Measurements from ENCODE around the gene APOA5. TPM values are rescaled to one million over a fixed set of nuclear protein-coding genes. Genes with fewer than 3 reads are reported as not detected.
A peak's percentile ranks its signal among the peaks of the same experiment; 100 is the strongest.

Gene APOA5
- total and polyA plus RNA-seq, 9 of the 15 experiments (the other 6 are each of a cell fraction or from before 2014, with no cell fraction given), result not detected

- TF ChIP-seq CTCFL (IDR thresholded peaks at IDR 0.05; ENCODE audit: borderline replicate concordance, insufficient read depth, low read depth, low read length, poor library complexity, severe bottlenecking) (peak; percentile 73), NONO (IDR thresholded peaks at IDR 0.05; ENCODE audit: low read depth in 2 of 2, low read length in 1 of 2) (peak in 1 of 2 experiments; percentile 50; a peak in 1 of 4 replicates), AFF1 (IDR thresholded peaks at IDR 0.05; ENCODE audit: low read depth in 1 of 2, partially characterized antibody in 2 of 2) (no peak), ARID2 (IDR thresholded peaks at IDR 0.05) (no peak)
- TF ChIP-seq, protein P1, sequence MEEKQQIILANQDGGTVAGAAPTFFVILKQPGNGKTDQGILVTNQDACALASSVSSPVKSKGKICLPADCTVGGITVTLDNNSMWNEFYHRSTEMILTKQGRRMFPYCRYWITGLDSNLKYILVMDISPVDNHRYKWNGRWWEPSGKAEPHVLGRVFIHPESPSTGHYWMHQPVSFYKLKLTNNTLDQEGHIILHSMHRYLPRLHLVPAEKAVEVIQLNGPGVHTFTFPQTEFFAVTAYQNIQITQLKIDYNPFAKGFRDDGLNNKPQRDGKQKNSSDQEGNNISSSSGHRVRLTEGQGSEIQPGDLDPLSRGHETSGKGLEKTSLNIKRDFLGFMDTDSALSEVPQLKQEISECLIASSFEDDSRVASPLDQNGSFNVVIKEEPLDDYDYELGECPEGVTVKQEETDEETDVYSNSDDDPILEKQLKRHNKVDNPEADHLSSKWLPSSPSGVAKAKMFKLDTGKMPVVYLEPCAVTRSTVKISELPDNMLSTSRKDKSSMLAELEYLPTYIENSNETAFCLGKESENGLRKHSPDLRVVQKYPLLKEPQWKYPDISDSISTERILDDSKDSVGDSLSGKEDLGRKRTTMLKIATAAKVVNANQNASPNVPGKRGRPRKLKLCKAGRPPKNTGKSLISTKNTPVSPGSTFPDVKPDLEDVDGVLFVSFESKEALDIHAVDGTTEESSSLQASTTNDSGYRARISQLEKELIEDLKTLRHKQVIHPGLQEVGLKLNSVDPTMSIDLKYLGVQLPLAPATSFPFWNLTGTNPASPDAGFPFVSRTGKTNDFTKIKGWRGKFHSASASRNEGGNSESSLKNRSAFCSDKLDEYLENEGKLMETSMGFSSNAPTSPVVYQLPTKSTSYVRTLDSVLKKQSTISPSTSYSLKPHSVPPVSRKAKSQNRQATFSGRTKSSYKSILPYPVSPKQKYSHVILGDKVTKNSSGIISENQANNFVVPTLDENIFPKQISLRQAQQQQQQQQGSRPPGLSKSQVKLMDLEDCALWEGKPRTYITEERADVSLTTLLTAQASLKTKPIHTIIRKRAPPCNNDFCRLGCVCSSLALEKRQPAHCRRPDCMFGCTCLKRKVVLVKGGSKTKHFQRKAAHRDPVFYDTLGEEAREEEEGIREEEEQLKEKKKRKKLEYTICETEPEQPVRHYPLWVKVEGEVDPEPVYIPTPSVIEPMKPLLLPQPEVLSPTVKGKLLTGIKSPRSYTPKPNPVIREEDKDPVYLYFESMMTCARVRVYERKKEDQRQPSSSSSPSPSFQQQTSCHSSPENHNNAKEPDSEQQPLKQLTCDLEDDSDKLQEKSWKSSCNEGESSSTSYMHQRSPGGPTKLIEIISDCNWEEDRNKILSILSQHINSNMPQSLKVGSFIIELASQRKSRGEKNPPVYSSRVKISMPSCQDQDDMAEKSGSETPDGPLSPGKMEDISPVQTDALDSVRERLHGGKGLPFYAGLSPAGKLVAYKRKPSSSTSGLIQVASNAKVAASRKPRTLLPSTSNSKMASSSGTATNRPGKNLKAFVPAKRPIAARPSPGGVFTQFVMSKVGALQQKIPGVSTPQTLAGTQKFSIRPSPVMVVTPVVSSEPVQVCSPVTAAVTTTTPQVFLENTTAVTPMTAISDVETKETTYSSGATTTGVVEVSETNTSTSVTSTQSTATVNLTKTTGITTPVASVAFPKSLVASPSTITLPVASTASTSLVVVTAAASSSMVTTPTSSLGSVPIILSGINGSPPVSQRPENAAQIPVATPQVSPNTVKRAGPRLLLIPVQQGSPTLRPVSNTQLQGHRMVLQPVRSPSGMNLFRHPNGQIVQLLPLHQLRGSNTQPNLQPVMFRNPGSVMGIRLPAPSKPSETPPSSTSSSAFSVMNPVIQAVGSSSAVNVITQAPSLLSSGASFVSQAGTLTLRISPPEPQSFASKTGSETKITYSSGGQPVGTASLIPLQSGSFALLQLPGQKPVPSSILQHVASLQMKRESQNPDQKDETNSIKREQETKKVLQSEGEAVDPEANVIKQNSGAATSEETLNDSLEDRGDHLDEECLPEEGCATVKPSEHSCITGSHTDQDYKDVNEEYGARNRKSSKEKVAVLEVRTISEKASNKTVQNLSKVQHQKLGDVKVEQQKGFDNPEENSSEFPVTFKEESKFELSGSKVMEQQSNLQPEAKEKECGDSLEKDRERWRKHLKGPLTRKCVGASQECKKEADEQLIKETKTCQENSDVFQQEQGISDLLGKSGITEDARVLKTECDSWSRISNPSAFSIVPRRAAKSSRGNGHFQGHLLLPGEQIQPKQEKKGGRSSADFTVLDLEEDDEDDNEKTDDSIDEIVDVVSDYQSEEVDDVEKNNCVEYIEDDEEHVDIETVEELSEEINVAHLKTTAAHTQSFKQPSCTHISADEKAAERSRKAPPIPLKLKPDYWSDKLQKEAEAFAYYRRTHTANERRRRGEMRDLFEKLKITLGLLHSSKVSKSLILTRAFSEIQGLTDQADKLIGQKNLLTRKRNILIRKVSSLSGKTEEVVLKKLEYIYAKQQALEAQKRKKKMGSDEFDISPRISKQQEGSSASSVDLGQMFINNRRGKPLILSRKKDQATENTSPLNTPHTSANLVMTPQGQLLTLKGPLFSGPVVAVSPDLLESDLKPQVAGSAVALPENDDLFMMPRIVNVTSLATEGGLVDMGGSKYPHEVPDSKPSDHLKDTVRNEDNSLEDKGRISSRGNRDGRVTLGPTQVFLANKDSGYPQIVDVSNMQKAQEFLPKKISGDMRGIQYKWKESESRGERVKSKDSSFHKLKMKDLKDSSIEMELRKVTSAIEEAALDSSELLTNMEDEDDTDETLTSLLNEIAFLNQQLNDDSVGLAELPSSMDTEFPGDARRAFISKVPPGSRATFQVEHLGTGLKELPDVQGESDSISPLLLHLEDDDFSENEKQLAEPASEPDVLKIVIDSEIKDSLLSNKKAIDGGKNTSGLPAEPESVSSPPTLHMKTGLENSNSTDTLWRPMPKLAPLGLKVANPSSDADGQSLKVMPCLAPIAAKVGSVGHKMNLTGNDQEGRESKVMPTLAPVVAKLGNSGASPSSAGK (IDR thresholded peaks at IDR 0.05), result peak; percentile 91
These were observed 44.3 kb upstream of the APOA5 start (continued) for GRCh38 chr11:116835791-116836631.

Measured in K562 (cell line).